Measurements from ENCODE around the gene F5.

The F5 gene

GRCh38 chr1:169495046-169495775 is 91.1 kb downstream of the F5 start:
- H3K36me3 ChIP-seq (ENCODE audit: control insufficient read depth in 2 of 2, insufficient read depth in 2 of 2, low read length in 2 of 2): no peaks in the 10 kb centered on the region
- H3K4me3 ChIP-seq (ENCODE audit: low read length in 2 of 2): no peak overlapping the region
- no peaks in the 10 kb centered on the region for H3K4me1 ChIP-seq (ENCODE audit: control insufficient read depth in 2 of 2, insufficient read depth in 2 of 2, low read length in 2 of 2)
- H3K27me3 ChIP-seq (ENCODE audit: control insufficient read depth in 2 of 2, insufficient read depth in 2 of 2, low read length in 2 of 2): no peaks in the 10 kb centered on the region
- no peak overlapping the region for H3K9ac ChIP-seq (ENCODE audit: low read depth in 1 of 2, low read length in 2 of 2)
- H3K27ac ChIP-seq (ENCODE audit: low read depth in 2 of 2, low read length in 2 of 2): no peak overlapping the region
- no peaks in the 10 kb centered on the region for H3K9me3 ChIP-seq (ENCODE audit: control insufficient read depth in 2 of 2, low read length in 2 of 2)

DNA sequence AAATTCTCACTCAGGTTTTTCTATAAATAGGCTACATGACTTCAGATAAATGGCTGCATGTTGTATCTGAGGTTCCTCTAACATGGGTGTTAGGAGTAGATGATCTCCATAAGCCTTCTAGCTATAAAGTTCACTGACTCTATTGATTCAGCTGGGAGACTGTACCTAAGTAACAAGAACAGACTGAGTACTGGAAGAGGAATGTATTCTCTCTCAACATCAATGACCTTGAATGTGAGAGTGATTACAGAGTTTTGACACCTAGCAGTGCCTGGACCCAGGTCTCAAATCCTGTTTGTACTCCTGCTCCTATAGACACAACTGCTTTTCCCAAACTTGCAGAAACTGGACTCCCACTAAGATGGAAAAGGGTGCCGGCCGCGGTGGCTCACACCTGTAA is 91.9 kb downstream of the F5 start:
- no peaks in the 10 kb centered on the region for H3K9me3 ChIP-seq (ENCODE audit: control insufficient read depth in 2 of 2, low read length in 2 of 2)
- H3K9ac ChIP-seq (ENCODE audit: low read depth in 1 of 2, low read length in 2 of 2): no peak overlapping the region
- no peaks in the 10 kb centered on the region for H3K27me3 ChIP-seq (ENCODE audit: control insufficient read depth in 2 of 2, insufficient read depth in 2 of 2, low read length in 2 of 2)
- no peaks in the 10 kb centered on the region for H3K36me3 ChIP-seq (ENCODE audit: control insufficient read depth in 2 of 2, insufficient read depth in 2 of 2, low read length in 2 of 2)
- no peak overlapping the region for H3K4me3 ChIP-seq (ENCODE audit: low read length in 2 of 2)
- H3K4me1 ChIP-seq (ENCODE audit: control insufficient read depth in 2 of 2, insufficient read depth in 2 of 2, low read length in 2 of 2): no peaks in the 10 kb centered on the region
- no peak overlapping the region for H3K27ac ChIP-seq (ENCODE audit: low read depth in 2 of 2, low read length in 2 of 2)

- Histone ChIP-seq H3K36me3 (ENCODE audit: control insufficient read depth in 2 of 2, insufficient read depth in 2 of 2, low read length in 2 of 2) (no peaks in the 10 kb centered on the region), H3K9me3 (ENCODE audit: control insufficient read depth in 2 of 2, low read length in 2 of 2) (no peaks in the 10 kb centered on the region), H3K4me1 (ENCODE audit: control insufficient read depth in 2 of 2, insufficient read depth in 2 of 2, low read length in 2 of 2) (no peaks in the 10 kb centered on the region), H3K27me3 (ENCODE audit: control insufficient read depth in 2 of 2, insufficient read depth in 2 of 2, low read length in 2 of 2) (no peaks in the 10 kb centered on the region), H3K27ac (ENCODE audit: low read depth in 2 of 2, low read length in 2 of 2) (no peak overlapping the region), H3K9ac (ENCODE audit: low read depth in 1 of 2, low read length in 2 of 2) (no peak overlapping the region), H3K4me3 (ENCODE audit: low read length in 2 of 2) (no peak overlapping the region)
These were observed 93.0 kb downstream of the F5 start for GRCh38 chr1:169493251-169493650.

GRCh38 chr1:169491845-169492281 is 94.4 kb downstream of the F5 start:
- H3K9ac ChIP-seq (ENCODE audit: low read depth in 1 of 2, low read length in 2 of 2): no peak overlapping the region
- H3K4me3 ChIP-seq (ENCODE audit: low read length in 2 of 2): no peak overlapping the region
- H3K36me3 ChIP-seq (ENCODE audit: control insufficient read depth in 2 of 2, insufficient read depth in 2 of 2, low read length in 2 of 2): no peaks in the 10 kb centered on the region
- peaks cover 5 to 8% of the 10 kb centered on the region in 2 donors for H3K4me1 ChIP-seq (ENCODE audit: control insufficient read depth in 2 of 2, insufficient read depth in 2 of 2, low read length in 2 of 2)
- no peaks in the 10 kb centered on the region for H3K9me3 ChIP-seq (ENCODE audit: control insufficient read depth in 2 of 2, low read length in 2 of 2)
- no peaks in the 10 kb centered on the region for H3K27me3 ChIP-seq (ENCODE audit: control insufficient read depth in 2 of 2, insufficient read depth in 2 of 2, low read length in 2 of 2)
- H3K27ac ChIP-seq (ENCODE audit: low read depth in 2 of 2, low read length in 2 of 2): no peak overlapping the region

- H3K4me1 ChIP-seq (ENCODE audit: control insufficient read depth in 2 of 2, insufficient read depth in 2 of 2, low read length in 2 of 2): peaks cover 17 to 30% of the 10 kb centered on the region in 2 donors
- H3K4me3 ChIP-seq (ENCODE audit: low read length in 2 of 2): no peak overlapping the region
- H3K36me3 ChIP-seq (ENCODE audit: control insufficient read depth in 2 of 2, insufficient read depth in 2 of 2, low read length in 2 of 2): no peaks in the 10 kb centered on the region
- no peak overlapping the region for H3K27ac ChIP-seq (ENCODE audit: low read depth in 2 of 2, low read length in 2 of 2)
- no peaks in the 10 kb centered on the region for H3K27me3 ChIP-seq (ENCODE audit: control insufficient read depth in 2 of 2, insufficient read depth in 2 of 2, low read length in 2 of 2)
- no peaks in the 10 kb centered on the region for H3K9me3 ChIP-seq (ENCODE audit: control insufficient read depth in 2 of 2, low read length in 2 of 2)
- no peak overlapping the region for H3K9ac ChIP-seq (ENCODE audit: low read depth in 1 of 2, low read length in 2 of 2)
These were observed 98.1 kb downstream of the F5 start for GRCh38 chr1:169488157-169488556.

DNA sequence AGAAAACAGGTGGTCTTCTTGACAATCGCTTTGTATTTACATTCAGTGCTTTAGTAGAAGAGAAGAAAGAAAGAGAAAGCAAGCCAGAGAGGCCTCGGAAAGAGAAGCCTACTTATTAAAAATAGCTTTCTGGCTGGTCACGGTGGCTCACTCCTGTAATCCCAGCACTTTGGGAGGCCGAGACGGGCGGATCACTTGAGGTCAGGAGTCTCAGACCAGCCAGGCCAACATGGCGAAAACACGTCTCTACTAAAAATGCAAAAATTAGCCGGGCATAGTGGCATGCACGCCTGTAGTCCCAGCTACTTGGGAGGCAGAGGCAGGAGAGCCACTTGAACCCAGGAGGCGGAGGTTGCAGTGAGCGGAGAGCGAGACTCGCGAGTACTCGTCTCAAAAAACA is 98.7 kb downstream of the F5 start:
- H3K4me3 ChIP-seq (ENCODE audit: low read length in 2 of 2): no peak overlapping the region
- H3K9ac ChIP-seq (ENCODE audit: low read depth in 1 of 2, low read length in 2 of 2): no peak overlapping the region
- H3K27ac ChIP-seq (ENCODE audit: low read depth in 2 of 2, low read length in 2 of 2): no peak overlapping the region
- no peaks in the 10 kb centered on the region for H3K36me3 ChIP-seq (ENCODE audit: control insufficient read depth in 2 of 2, insufficient read depth in 2 of 2, low read length in 2 of 2)
- peaks cover 17 to 30% of the 10 kb centered on the region in 2 donors for H3K4me1 ChIP-seq (ENCODE audit: control insufficient read depth in 2 of 2, insufficient read depth in 2 of 2, low read length in 2 of 2)
- H3K27me3 ChIP-seq (ENCODE audit: control insufficient read depth in 2 of 2, insufficient read depth in 2 of 2, low read length in 2 of 2): no peaks in the 10 kb centered on the region
- no peaks in the 10 kb centered on the region for H3K9me3 ChIP-seq (ENCODE audit: control insufficient read depth in 2 of 2, low read length in 2 of 2)

DNA sequence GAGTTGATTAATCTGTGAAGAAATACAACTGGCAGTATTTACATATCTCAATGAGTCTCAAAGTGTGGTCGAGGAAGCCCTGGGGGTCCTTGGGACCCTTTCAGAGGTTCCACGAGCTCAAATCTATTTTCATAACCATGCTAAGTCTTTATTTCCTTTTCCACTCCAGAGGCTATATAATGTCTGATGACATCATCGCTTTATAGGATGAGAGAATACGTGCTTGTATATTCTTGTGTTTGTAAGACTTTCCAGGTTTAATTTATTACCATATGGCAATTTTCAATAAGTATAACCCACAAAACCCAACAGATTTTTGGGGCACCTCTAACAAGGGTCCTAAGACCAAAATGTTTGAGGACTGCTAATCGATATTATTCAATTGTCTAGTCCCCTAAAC is 99.1 kb downstream of the F5 start:
- Histone ChIP-seq H3K27me3 (ENCODE audit: control insufficient read depth in 2 of 2, insufficient read depth in 2 of 2, low read length in 2 of 2) (no peaks in the 10 kb centered on the region), H3K9me3 (ENCODE audit: control insufficient read depth in 2 of 2, low read length in 2 of 2) (no peaks in the 10 kb centered on the region), H3K9ac (ENCODE audit: low read depth in 1 of 2, low read length in 2 of 2) (peak overlapping the region; percentile 83 to 86), H3K4me1 (ENCODE audit: control insufficient read depth in 2 of 2, insufficient read depth in 2 of 2, low read length in 2 of 2) (peaks cover 17 to 30% of the 10 kb centered on the region in 2 donors), H3K36me3 (ENCODE audit: control insufficient read depth in 2 of 2, insufficient read depth in 2 of 2, low read length in 2 of 2) (no peaks in the 10 kb centered on the region), H3K27ac (ENCODE audit: low read depth in 2 of 2, low read length in 2 of 2) (peak overlapping the region; percentile 94), H3K4me3 (ENCODE audit: low read length in 2 of 2) (peak overlapping the region in 1 of 2 donors; percentile 87)

DNA sequence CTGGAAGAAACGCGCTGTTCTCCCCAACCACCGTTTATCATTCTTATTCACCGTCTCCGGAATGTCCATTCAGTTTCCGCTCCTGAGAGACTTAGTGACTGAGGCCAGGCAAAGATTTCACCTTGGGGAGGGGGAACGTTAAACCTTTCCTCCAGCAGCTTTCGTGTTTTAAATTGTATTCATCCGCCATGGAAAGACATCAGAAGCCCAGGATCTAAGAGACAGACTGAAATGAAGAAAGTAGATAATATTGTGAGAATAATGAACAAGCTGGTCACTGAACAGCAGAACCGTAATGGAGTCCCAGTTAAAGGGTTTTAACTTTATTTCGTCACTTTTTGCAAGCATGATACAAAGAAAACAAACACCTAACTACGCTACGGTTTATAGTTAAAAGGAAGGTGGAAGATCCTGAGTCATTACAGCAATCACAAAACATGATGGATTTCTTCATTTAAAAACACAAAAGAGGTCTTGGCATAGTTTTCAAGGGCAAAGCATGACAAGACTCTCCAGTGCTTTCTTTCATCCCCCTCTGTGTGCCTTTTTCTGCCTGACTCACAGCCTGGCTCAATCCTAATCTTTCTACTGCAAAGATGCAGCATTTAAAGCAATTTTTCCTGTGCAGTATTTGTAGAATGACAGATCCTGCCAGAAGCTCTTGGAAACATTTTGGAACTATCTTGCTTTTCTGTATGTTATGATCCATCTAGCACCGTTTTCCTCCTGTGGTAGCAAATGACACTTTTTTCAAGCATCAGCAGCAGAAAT is 99.8 kb downstream of the F5 start:
- H3K27me3 ChIP-seq (ENCODE audit: control insufficient read depth in 2 of 2, insufficient read depth in 2 of 2, low read length in 2 of 2): no peaks in the 10 kb centered on the region
- no peaks in the 10 kb centered on the region for H3K36me3 ChIP-seq (ENCODE audit: control insufficient read depth in 2 of 2, insufficient read depth in 2 of 2, low read length in 2 of 2)
- H3K9me3 ChIP-seq (ENCODE audit: control insufficient read depth in 2 of 2, low read length in 2 of 2): no peaks in the 10 kb centered on the region
- H3K4me1 ChIP-seq (ENCODE audit: control insufficient read depth in 2 of 2, insufficient read depth in 2 of 2, low read length in 2 of 2): peaks cover 17 to 30% of the 10 kb centered on the region in 2 donors
- peak overlapping the region; percentile 94 for H3K27ac ChIP-seq (ENCODE audit: low read depth in 2 of 2, low read length in 2 of 2)
- H3K4me3 ChIP-seq (ENCODE audit: low read length in 2 of 2): peak overlapping the region; percentile 78 to 87
- H3K9ac ChIP-seq (ENCODE audit: low read depth in 1 of 2, low read length in 2 of 2): peak overlapping the region; percentile 83 to 86

DNA sequence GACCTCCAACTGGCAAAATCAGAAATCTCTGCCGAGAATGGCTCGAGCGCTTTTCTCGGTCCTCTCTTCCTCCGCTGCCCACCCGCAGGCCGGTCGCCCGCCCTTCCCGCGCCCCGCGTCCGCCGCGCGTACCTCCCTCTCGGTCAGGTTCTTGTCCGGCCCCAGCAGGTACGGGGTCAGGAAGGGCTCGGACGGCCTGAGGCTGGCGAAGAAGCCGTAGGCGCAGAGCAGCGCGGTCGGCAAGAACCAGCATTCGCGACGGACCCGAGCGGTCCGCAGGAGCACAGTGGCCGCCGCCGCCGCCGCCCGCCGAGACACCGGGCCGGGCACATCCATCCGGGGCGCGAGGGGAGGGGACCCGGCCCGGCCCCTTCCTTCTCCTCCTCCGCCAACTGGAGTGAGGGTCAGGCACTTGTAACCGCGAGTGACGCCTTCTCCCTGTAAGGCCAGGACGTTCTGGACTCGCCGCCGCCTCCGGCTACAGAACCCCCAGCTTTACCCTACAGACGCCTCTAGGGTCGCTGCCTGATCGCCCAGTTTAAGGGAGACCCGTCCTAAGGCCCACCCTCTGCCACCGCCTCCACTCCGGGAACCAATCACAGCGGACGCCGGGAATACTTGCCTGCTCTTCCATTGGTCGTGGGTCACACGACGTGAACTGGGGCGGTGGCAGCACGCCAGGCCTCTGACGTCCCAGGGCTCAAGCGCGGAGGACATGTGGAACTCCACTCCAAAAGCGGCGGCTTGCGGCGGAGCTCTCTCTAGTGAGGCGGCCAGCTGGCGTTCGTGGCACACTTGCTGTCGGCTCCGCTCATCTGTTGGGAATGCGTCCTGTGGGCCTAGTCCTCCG is 100.6 kb downstream of the F5 start, which contains the start of gene SLC19A2:
SLC19A2 (minus strand) TSS at position 514 of the 850 bp plus-strand sequence; CDS start at position 336, 178 bp downstream.
- Histone ChIP-seq H3K27ac (ENCODE audit: low read depth in 2 of 2, low read length in 2 of 2) (peak within 1 kb of the TSS; percentile 94), H3K4me1 (ENCODE audit: control insufficient read depth in 2 of 2, insufficient read depth in 2 of 2, low read length in 2 of 2) (peaks cover 17 to 30% of the 10 kb centered on the region in 2 donors), H3K36me3 (ENCODE audit: control insufficient read depth in 2 of 2, insufficient read depth in 2 of 2, low read length in 2 of 2) (no peaks in the 10 kb centered on the region), H3K9ac (ENCODE audit: low read depth in 1 of 2, low read length in 2 of 2) (peak within 1 kb of the TSS; percentile 83 to 86), H3K9me3 (ENCODE audit: control insufficient read depth in 2 of 2, low read length in 2 of 2) (no peaks in the 10 kb centered on the region), H3K4me3 (ENCODE audit: low read length in 2 of 2) (peak within 1 kb of the TSS; percentile 78 to 87), H3K27me3 (ENCODE audit: control insufficient read depth in 2 of 2, insufficient read depth in 2 of 2, low read length in 2 of 2) (no peaks in the 10 kb centered on the region)
